Upper lobe of left lung (tissue), 6 donors: ENCODE results near the gene ZNF512B. TPM values are rescaled to one million over a fixed set of nuclear protein-coding genes. Genes with fewer than 3 reads are reported as not detected.
A peak's percentile ranks its signal among the peaks of the same experiment; 100 is the strongest.

Experiments
- ATAC-seq, 2 donors: fragments of 200-7000 bp; cut with Tn5 transposase; one replicate each; pipeline ENCODE4 v1.9.1; 2022; ENCODE audit warnings: mild to moderate bottlenecking in 2 of 2, moderate library complexity in 2 of 2; ENCODE audit not compliant: low FRiP score in 2 of 2
- DNase-seq, 2 donors: peaks; one replicate each; pipeline ENCODE4 v3.0.0-alpha.2; 2019 to 2020
- H3K27ac ChIP-seq, 4 donors: fragments of 200-600 bp; sonication (generic); one replicate each; pipeline ENCODE4 v1.5.1; 2016 to 2019
- H3K27me3 ChIP-seq, 4 donors: fragments of 200-600 bp; sonication (generic); one replicate each; pipeline ENCODE4 v1.5.1; 2017 to 2019
- H3K36me3 ChIP-seq, 4 donors: fragments of 200-600 bp; sonication (generic); one replicate each; pipeline ENCODE4 v1.5.1; 2016 to 2019
- H3K4me1 ChIP-seq, 4 donors: fragments of 200-600 bp; sonication (generic); one replicate each; pipeline ENCODE4 v1.5.1; 2018 to 2019
- H3K4me3 ChIP-seq, 4 donors: fragments of 200-600 bp; sonication (generic); one replicate each; pipeline ENCODE4 v1.5.1; 2017 to 2019; ENCODE audit warnings: mild to moderate bottlenecking in 2 of 4, moderate library complexity in 1 of 4
- H3K9me3 ChIP-seq, 4 donors: fragments of 200-600 bp; sonication (generic); one replicate each; pipeline ENCODE4 v1.5.1; 2018 to 2019
- EP300 ChIP-seq, 4 donors: sonication (generic); formaldehyde crosslinking; IDR thresholded peaks; one replicate each; pipeline ENCODE4 v1.5.1; 2017; ENCODE audit warnings: antibody characterized with exemption in 4 of 4, control low read depth in 2 of 4
- POLR2A ChIP-seq, 4 donors: fragments of 450-650 bp; IDR thresholded peaks; one replicate each; pipeline ENCODE4 v1.5.1; 2016 to 2017; ENCODE audit warnings: antibody characterized with exemption in 4 of 4, mild to moderate bottlenecking in 2 of 4
- POLR2AphosphoS5 ChIP-seq, 2 donors: sonication (generic); formaldehyde crosslinking; IDR thresholded peaks; one replicate each; pipeline ENCODE4 v1.5.1; 2017; ENCODE audit warnings: antibody characterized with exemption in 2 of 2
- WGBS, 2 donors: methylation state at CpG; one replicate each; pipeline ENCODE4 v1.1.5; 2017 to 2018; 5-methylcytosine and 5-hydroxymethylcytosine counted together
- total RNA-seq, 6 donors: library from RNA; depleted of rRNA in 4 of 6; stranded (reverse); fragments of >200 nt in 4 of 6; gene quantifications; one replicate each; pipeline versions ENCODE4 v1.1.0 to v1.2.1, GENCODE V29; 2016 to 2021
- TF ChIP-seq, protein P1 (sequence below), 6 experiments: fragments of 450-650 bp in 4 of 6; fragments of 200-600 bp in 2 of 6; sonication (generic) in 2 of 6; IDR thresholded peaks; one replicate each; pipeline ENCODE4 v1.5.1; 2016 to 2019; ENCODE audit warnings: antibody characterized with exemption in 6 of 6
- donor health status: DM: no; HTN: no; CAD: no; lungs with moderate emphysema.
- donor health status: DM: no; HTN: yes; CAD: no; lungs with severe emphysema.

ZNF512B gene
- total RNA-seq, 6 donors from 2014 or later: 10.8 to 22.0 (median 16.3) TPM

DNA sequence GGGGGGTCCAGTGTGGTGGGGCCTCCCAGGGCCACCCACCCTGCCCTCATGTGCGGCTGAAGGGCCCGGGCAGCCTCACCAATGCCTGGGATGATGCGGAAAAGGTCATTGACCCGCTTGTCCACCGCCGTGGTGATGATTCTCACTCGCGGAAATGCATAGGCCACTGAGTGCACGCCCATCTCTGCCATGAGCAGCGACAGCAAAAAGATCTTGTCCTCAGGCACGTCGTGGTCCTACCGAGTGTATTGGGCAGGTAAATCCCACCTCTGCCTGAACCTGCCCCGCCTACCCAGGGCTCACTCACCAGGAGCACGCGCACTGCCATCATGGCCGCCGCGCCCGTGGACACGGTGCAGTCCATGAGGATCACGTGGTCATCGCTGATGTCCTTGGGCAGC lies 29.7 kb downstream of the ZNF512B start:
- Histone ChIP-seq H3K36me3 (peaks cover 8 to 77% (median 59%) of the 10 kb centered on the region in 4 donors), H3K4me3 (no peak overlapping the region), H3K4me1 (peaks cover 15 to 29% (median 19%) of the 10 kb centered on the region in 4 donors), H3K9me3 (no peaks in the 10 kb centered on the region), H3K27ac (no peak overlapping the region), H3K27me3 (no peaks in the 10 kb centered on the region)
- 93 to 95% methylated on average over 12 to 19 of the region's 23 CpGs for WGBS, 2 donors
- TF ChIP-seq POLR2AphosphoS5 (IDR thresholded peaks at IDR 0.05) (no peak), EP300 (IDR thresholded peaks at IDR 0.05) (no peak), POLR2A (IDR thresholded peaks at IDR 0.05) (no peak)
- TF ChIP-seq, protein P1, sequence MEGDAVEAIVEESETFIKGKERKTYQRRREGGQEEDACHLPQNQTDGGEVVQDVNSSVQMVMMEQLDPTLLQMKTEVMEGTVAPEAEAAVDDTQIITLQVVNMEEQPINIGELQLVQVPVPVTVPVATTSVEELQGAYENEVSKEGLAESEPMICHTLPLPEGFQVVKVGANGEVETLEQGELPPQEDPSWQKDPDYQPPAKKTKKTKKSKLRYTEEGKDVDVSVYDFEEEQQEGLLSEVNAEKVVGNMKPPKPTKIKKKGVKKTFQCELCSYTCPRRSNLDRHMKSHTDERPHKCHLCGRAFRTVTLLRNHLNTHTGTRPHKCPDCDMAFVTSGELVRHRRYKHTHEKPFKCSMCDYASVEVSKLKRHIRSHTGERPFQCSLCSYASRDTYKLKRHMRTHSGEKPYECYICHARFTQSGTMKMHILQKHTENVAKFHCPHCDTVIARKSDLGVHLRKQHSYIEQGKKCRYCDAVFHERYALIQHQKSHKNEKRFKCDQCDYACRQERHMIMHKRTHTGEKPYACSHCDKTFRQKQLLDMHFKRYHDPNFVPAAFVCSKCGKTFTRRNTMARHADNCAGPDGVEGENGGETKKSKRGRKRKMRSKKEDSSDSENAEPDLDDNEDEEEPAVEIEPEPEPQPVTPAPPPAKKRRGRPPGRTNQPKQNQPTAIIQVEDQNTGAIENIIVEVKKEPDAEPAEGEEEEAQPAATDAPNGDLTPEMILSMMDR (IDR thresholded peaks at IDR 0.05): no peak
- ATAC-seq (no peak), DNase-seq (no peak)

DNA sequence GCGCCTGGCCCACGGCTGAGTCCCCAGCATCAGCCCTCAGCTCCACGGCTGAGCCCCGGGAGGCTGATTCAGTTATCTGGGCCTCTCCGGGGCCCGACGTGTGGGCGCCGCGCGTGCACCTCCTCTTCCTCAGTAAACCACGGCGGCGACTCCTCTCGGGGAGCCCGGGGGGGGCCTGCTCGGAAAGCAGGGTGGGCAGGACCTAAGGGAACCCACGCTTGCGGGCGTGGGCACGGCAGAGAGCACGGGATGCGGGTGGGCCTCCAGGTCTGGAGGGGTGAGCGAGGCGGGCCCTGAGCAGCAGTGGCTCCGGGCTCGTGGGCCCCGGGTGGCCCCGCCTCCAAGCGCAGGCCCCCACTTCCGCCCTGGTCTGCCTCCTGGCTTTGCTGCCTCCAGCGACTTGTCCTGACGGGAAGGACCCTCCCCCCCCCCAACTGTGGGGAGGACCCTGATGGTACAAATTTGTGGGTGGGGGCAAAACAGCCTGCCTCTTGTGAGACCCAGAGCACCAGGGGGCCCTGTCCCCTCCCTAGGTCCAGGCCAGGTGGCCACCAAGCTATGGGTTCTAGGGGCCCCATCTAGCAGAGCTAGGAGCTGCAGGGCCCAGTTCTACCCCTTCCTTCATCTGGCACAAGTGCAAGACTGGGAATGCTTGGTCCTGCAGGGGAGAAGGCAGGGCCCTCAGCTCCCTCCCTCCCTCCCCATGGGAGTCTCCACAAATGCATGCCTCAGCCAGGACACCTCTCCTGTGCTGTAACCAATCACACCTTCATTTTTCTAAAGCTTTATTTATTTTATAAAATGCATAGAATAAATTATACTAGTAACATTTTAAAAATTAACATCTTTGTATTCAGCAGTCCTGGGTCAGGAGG lies 30.4 kb downstream of the ZNF512B start:
- Histone ChIP-seq H3K27me3 (no peaks in the 10 kb centered on the region), H3K4me3 (no peak overlapping the region), H3K4me1 (peaks cover 15 to 29% (median 19%) of the 10 kb centered on the region in 4 donors), H3K27ac (peak overlapping the region in 2 of 4 donors; percentile 2 to 10), H3K9me3 (no peaks in the 10 kb centered on the region), H3K36me3 (peaks cover 8 to 77% (median 58%) of the 10 kb centered on the region in 4 donors)
- TF ChIP-seq, protein P1 (IDR thresholded peaks at IDR 0.05): no peak
- TF ChIP-seq POLR2A (IDR thresholded peaks at IDR 0.05) (no peak), EP300 (IDR thresholded peaks at IDR 0.05) (no peak), POLR2AphosphoS5 (IDR thresholded peaks at IDR 0.05) (no peak)
- 71 to 100% methylated on average over 4 to 33 of the region's 33 CpGs for WGBS, 2 donors
- ATAC-seq: no peak
- peak in 1 of 2 donors; percentile 83 for DNase-seq

DNA sequence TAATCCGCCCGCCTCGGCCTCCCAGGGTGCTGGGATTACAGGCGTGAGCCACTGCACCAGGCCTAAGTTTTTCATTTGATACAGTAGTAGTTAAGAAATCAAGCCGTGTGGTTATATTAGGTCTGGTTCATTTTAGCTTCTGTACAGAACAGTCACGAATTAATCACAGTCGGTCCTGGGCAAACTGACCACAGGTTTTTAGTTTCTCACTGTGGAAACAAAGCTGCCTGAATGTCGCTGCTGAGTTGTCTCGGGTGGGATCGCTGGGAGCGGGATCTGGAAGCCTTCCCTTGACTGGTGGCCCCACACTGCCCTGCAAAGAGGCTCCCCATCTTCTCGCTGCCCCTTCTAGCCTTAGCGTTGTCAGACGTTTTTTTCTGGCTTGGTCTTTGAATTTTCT lies 32.1 kb downstream of the ZNF512B start:
- H3K4me1 ChIP-seq: peaks cover 4 to 15% (median 12%) of the 10 kb centered on the region in 4 donors
- ATAC-seq (no peak), DNase-seq (no peak)
- H3K27me3 ChIP-seq: no peaks in the 10 kb centered on the region
- TF ChIP-seq, protein P1 (IDR thresholded peaks at IDR 0.05): no peak
- TF ChIP-seq POLR2A (IDR thresholded peaks at IDR 0.05): no peak
- TF ChIP-seq POLR2AphosphoS5 (IDR thresholded peaks at IDR 0.05): no peak
- no peak for TF ChIP-seq EP300 (IDR thresholded peaks at IDR 0.05)
- H3K27ac ChIP-seq: no peak overlapping the region
- WGBS, 2 donors: 90% methylated on average over 11 to 14 of the region's 14 CpGs
- H3K4me3 ChIP-seq: no peak overlapping the region
- peaks cover 8 to 79% (median 58%) of the 10 kb centered on the region in 4 donors for H3K36me3 ChIP-seq
- no peaks in the 10 kb centered on the region for H3K9me3 ChIP-seq

DNA sequence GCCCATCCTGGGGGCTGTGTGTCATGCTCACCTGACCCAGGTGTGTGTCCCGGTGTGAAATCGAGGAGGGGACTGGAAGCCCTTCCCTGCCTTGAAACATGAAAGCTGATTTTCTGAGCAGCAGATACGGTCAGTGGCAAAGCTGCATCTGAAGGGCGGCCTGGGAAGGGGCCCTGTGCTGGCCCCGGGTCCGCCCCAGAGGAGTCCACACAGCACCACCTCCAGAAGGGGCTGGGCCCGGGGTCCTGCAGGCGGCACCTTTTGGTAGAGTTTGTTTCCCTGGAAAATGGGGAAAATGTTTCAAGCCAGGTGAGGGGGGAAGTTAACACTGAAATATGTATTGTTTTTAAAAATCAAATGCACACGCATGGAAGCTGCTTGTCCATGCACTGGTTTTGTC lies 34.3 kb downstream of the ZNF512B start:
- Histone ChIP-seq H3K4me3 (no peak overlapping the region), H3K9me3 (no peaks in the 10 kb centered on the region), H3K36me3 (peaks cover 17 to 90% (median 70%) of the 10 kb centered on the region in 4 donors), H3K27ac (no peak overlapping the region), H3K4me1 (peaks cover 0 to 6% (median 0%) of the 10 kb centered on the region in 4 donors), H3K27me3 (no peaks in the 10 kb centered on the region)
- no peak for ATAC-seq
- WGBS, 2 donors: 90 to 99% methylated on average over 8 to 9 of the region's 9 CpGs
- DNase-seq: no peak
- TF ChIP-seq, protein P1 (IDR thresholded peaks at IDR 0.05): no peak
- TF ChIP-seq POLR2A (IDR thresholded peaks at IDR 0.05): no peak
- no peak for TF ChIP-seq POLR2AphosphoS5 (IDR thresholded peaks at IDR 0.05)
